HG02588 (cell line): ENCODE data around the gene CYP2E1.
"Not testable (repeated sequence)": the region's sequence is repeated elsewhere in the genome, so short reads cannot be mapped to it uniquely, and the experiment has no call there.

Experiments
- ATAC-seq: cut with Tn5 transposase; IDR thresholded peaks from one replicate; pipeline ENCODE4 v1.9.1; 2021; ENCODE audit warnings: mild to moderate bottlenecking, moderate library complexity; ENCODE audit not compliant: unreplicated experiment

Gene CYP2E1

GRCh38 chr10:133568831-133569527 lies 41.8 kb downstream of the CYP2E1 start:
- not testable (repeated sequence) for ATAC-seq

GRCh38 chr10:133569801-133570200 lies 42.6 kb downstream of the CYP2E1 start:
- ATAC-seq = not testable (repeated sequence)

- not testable (repeated sequence) for ATAC-seq
These were observed 44.9 kb downstream of the CYP2E1 start for GRCh38 chr10:133572055-133572454.

- not testable (repeated sequence) for ATAC-seq
These were observed 46.3 kb downstream of the CYP2E1 start for GRCh38 chr10:133573460-133573859.

GRCh38 chr10:133577037-133577436 lies 49.9 kb downstream of the CYP2E1 start:
- not testable (repeated sequence) for ATAC-seq
